ENCODE measurements around the gene RAB31.
A peak's percentile ranks its signal among the peaks of the same experiment; 100 is the strongest.
"Not testable (repeated sequence)": the region's sequence is repeated elsewhere in the genome, so short reads cannot be mapped to it uniquely, and the experiment has no call there.

RAB31 gene

GRCh38 chr18:9760641-9761040 is 52.5 kb downstream of the RAB31 start:
- DNase-seq (ENCODE audit: low spot score): no peak

- DNase-seq (ENCODE audit: low spot score): no peak
Observed at GRCh38 chr18:9762526-9762925, 54.4 kb downstream of the RAB31 start.

- no peak for DNase-seq (ENCODE audit: low spot score)
Observed at GRCh38 chr18:9763157-9763556, 55.1 kb downstream of the RAB31 start.

- no peak for DNase-seq (ENCODE audit: low spot score)
Observed at GRCh38 chr18:9764011-9764481, 55.9 kb downstream of the RAB31 start.

- DNase-seq (ENCODE audit: low spot score): no peak
Observed at GRCh38 chr18:9765501-9765900, 57.4 kb downstream of the RAB31 start.

- no peak for DNase-seq (ENCODE audit: low spot score)
Observed at GRCh38 chr18:9766076-9766481, 58.0 kb downstream of the RAB31 start.

- DNase-seq (ENCODE audit: low spot score): no peak
Observed at GRCh38 chr18:9766740-9767139, 58.6 kb downstream of the RAB31 start.

GRCh38 chr18:9768071-9768691 is 60.1 kb downstream of the RAB31 start:
- not testable (repeated sequence) for DNase-seq (ENCODE audit: low spot score)

GRCh38 chr18:9770111-9770510 is 62.0 kb downstream of the RAB31 start:
- DNase-seq (ENCODE audit: low spot score): not testable (repeated sequence)

- DNase-seq (ENCODE audit: low spot score): peak; percentile 82
Observed at GRCh38 chr18:9771261-9771976, 63.3 kb downstream of the RAB31 start.

- no peak for DNase-seq (ENCODE audit: low spot score)
Observed at GRCh38 chr18:9771977-9772660, 64.0 kb downstream of the RAB31 start.

- no peak for DNase-seq (ENCODE audit: low spot score)
Observed at GRCh38 chr18:9772847-9773677, 65.0 kb downstream of the RAB31 start.

- DNase-seq (ENCODE audit: low spot score): no peak
Observed at GRCh38 chr18:9774150-9774549, 66.0 kb downstream of the RAB31 start.

GRCh38 chr18:9775178-9775577 is 67.1 kb downstream of the RAB31 start:
- no peak for DNase-seq (ENCODE audit: low spot score)

GRCh38 chr18:9779630-9780029 is 71.5 kb downstream of the RAB31 start:
- DNase-seq (ENCODE audit: low spot score): no peak

- DNase-seq (ENCODE audit: low spot score): peak; percentile 67
Observed at GRCh38 chr18:9782073-9782857, 74.2 kb downstream of the RAB31 start.

- DNase-seq (ENCODE audit: low spot score): no peak
Observed at GRCh38 chr18:9786631-9787030, 78.5 kb downstream of the RAB31 start.

- DNase-seq (ENCODE audit: low spot score): no peak
Observed at GRCh38 chr18:9787036-9787435, 78.9 kb downstream of the RAB31 start.

GRCh38 chr18:9787712-9788111 is 79.6 kb downstream of the RAB31 start:
- peak; percentile 50 for DNase-seq (ENCODE audit: low spot score)

GRCh38 chr18:9788140-9788539 is 80.0 kb downstream of the RAB31 start:
- no peak for DNase-seq (ENCODE audit: low spot score)

- no peak for DNase-seq (ENCODE audit: low spot score)
Observed at GRCh38 chr18:9788860-9789259, 80.8 kb downstream of the RAB31 start.

Measured in GM03348 (cell line).